HG03064 (cell line): Measurements from ENCODE around the gene COL25A1.
"Not testable (repeated sequence)": the region's sequence is repeated elsewhere in the genome, so short reads cannot be mapped to it uniquely, and the experiment has no call there.

Experiments used
- ATAC-seq: cut with Tn5 transposase; IDR thresholded peaks from one replicate; pipeline ENCODE4 v1.9.1; 2021; ENCODE audit warnings: low read depth; ENCODE audit not compliant: unreplicated experiment

Gene COL25A1

GRCh38 chr4:109072595-109072994 is 229.9 kb downstream of the COL25A1 start:
- ATAC-seq = no peak

- ATAC-seq = not testable (repeated sequence)
Measured at GRCh38 chr4:109070677-109071076, 231.8 kb downstream of the COL25A1 start.

- ATAC-seq = no peak
Measured at GRCh38 chr4:109067508-109068235, 234.8 kb downstream of the COL25A1 start.

- no peak for ATAC-seq
Measured at GRCh38 chr4:109065006-109065405, 237.5 kb downstream of the COL25A1 start.

- no peak for ATAC-seq
Measured at GRCh38 chr4:109053257-109053656, 249.2 kb downstream of the COL25A1 start.

GRCh38 chr4:109052821-109053220 is 249.6 kb downstream of the COL25A1 start:
- ATAC-seq = no peak

GRCh38 chr4:109051054-109051453 is 251.4 kb downstream of the COL25A1 start:
- no peak for ATAC-seq

- no peak for ATAC-seq
Measured at GRCh38 chr4:109049926-109050325, 252.5 kb downstream of the COL25A1 start.

GRCh38 chr4:109046471-109047201 is 255.8 kb downstream of the COL25A1 start:
- no peak for ATAC-seq

- no peak for ATAC-seq
Measured at GRCh38 chr4:109044431-109044830, 258.0 kb downstream of the COL25A1 start.

- ATAC-seq = no peak
Measured at GRCh38 chr4:109043286-109043685, 259.2 kb downstream of the COL25A1 start.

GRCh38 chr4:109041463-109042360 is 260.7 kb downstream of the COL25A1 start:
- ATAC-seq = no peak

GRCh38 chr4:109040441-109040840 is 262.0 kb downstream of the COL25A1 start:
- ATAC-seq = no peak

GRCh38 chr4:109037026-109037425 is 265.4 kb downstream of the COL25A1 start:
- ATAC-seq = no peak

- ATAC-seq = no peak
Measured at GRCh38 chr4:109033993-109034392, 268.5 kb downstream of the COL25A1 start.

GRCh38 chr4:109032671-109033070 is 269.8 kb downstream of the COL25A1 start:
- no peak for ATAC-seq

GRCh38 chr4:109029987-109030386 is 272.5 kb downstream of the COL25A1 start:
- no peak for ATAC-seq

GRCh38 chr4:109027016-109027500 is 275.4 kb downstream of the COL25A1 start:
- ATAC-seq = no peak

- ATAC-seq = no peak
Measured at GRCh38 chr4:109026588-109026987, 275.9 kb downstream of the COL25A1 start.

- no peak for ATAC-seq
Measured at GRCh38 chr4:109025471-109026076, 276.9 kb downstream of the COL25A1 start.
